ENCODE data around the gene UBALD1. TPM values are rescaled to one million over a fixed set of nuclear protein-coding genes. Genes with fewer than 3 reads are reported as not detected.

Gene UBALD1
- total RNA-seq, 1 donor from 2014 or later: 3.7 TPM

- TF ChIP-seq CTCF (IDR thresholded peaks at IDR 0.05; ENCODE audit: insufficient read depth, low read length, severe bottlenecking): no peak
- peaks cover 13% of the 10 kb centered on the region for H3K36me3 ChIP-seq (ENCODE audit: control insufficient read depth, insufficient read depth, low read length)
- H3K4me3 ChIP-seq (ENCODE audit: low read depth, low read length): no peak overlapping the region
- no peaks in the 10 kb centered on the region for H3K27me3 ChIP-seq (ENCODE audit: control insufficient read depth, insufficient read depth, low read length)
- DNase-seq (ENCODE audit: low read depth) (no peak), FAIRE-seq (no peak)
Observed at GRCh38 chr16:4659363-4660353, 45.0 kb upstream of the UBALD1 start.

- no peak for FAIRE-seq
Observed at GRCh38 chr16:4656695-4657686, 42.3 kb upstream of the UBALD1 start.

GRCh38 chr16:4656221-4656620, 41.5 kb upstream of the UBALD1 start:
- no peak for TF ChIP-seq CTCF (IDR thresholded peaks at IDR 0.05; ENCODE audit: insufficient read depth, low read length, severe bottlenecking)
- DNase-seq (ENCODE audit: low read depth) (no peak), FAIRE-seq (no peak)
- Histone ChIP-seq H3K36me3 (ENCODE audit: control insufficient read depth, insufficient read depth, low read length) (peaks cover 28% of the 10 kb centered on the region), H3K27me3 (ENCODE audit: control insufficient read depth, insufficient read depth, low read length) (no peaks in the 10 kb centered on the region), H3K4me3 (ENCODE audit: low read depth, low read length) (no peak overlapping the region)

More at GRCh38 chr16:4656695-4657686, 42.3 kb upstream of the UBALD1 start:
- Histone ChIP-seq H3K27me3 (ENCODE audit: control insufficient read depth, insufficient read depth, low read length) (no peaks in the 10 kb centered on the region), H3K4me3 (ENCODE audit: low read depth, low read length) (no peak overlapping the region), H3K36me3 (ENCODE audit: control insufficient read depth, insufficient read depth, low read length) (peaks cover 22% of the 10 kb centered on the region)
- no peak for TF ChIP-seq CTCF (IDR thresholded peaks at IDR 0.05; ENCODE audit: insufficient read depth, low read length, severe bottlenecking)
- DNase-seq (ENCODE audit: low read depth): no peak

- FAIRE-seq: no peak
- H3K36me3 ChIP-seq (ENCODE audit: control insufficient read depth, insufficient read depth, low read length): peaks cover 31% of the 10 kb centered on the region
Observed at GRCh38 chr16:4655801-4656200, 41.1 kb upstream of the UBALD1 start.

More at GRCh38 chr16:4655801-4656200, 41.1 kb upstream of the UBALD1 start:
- DNase-seq (ENCODE audit: low read depth): no peak
- TF ChIP-seq CTCF (IDR thresholded peaks at IDR 0.05; ENCODE audit: insufficient read depth, low read length, severe bottlenecking): no peak
- Histone ChIP-seq H3K27me3 (ENCODE audit: control insufficient read depth, insufficient read depth, low read length) (no peaks in the 10 kb centered on the region), H3K4me3 (ENCODE audit: low read depth, low read length) (no peak overlapping the region)
